ENCODE measurements around the gene RIMS4. TPM values are rescaled to one million over a fixed set of nuclear protein-coding genes. Genes with fewer than 3 reads are reported as not detected.

Gene RIMS4
- total RNA-seq, 1 donor from 2014 or later = not detected

GRCh38 chr20:44743916-44744655 is 66.3 kb downstream of the RIMS4 start:
- DNase-seq (ENCODE audit: low read depth, low spot score) = no peak

- DNase-seq (ENCODE audit: low read depth, low spot score) = no peak
Measured at GRCh38 chr20:44743080-44743701, 67.2 kb downstream of the RIMS4 start.

- DNase-seq (ENCODE audit: low read depth, low spot score) = no peak
Measured at GRCh38 chr20:44742304-44743079, 67.9 kb downstream of the RIMS4 start.

- DNase-seq (ENCODE audit: low read depth, low spot score) = no peak
Measured at GRCh38 chr20:44739942-44740341, 70.4 kb downstream of the RIMS4 start.

GRCh38 chr20:44738813-44739477 is 71.4 kb downstream of the RIMS4 start:
- no peak for DNase-seq (ENCODE audit: low read depth, low spot score)

GRCh38 chr20:44737116-44737515 is 73.2 kb downstream of the RIMS4 start:
- no peak for DNase-seq (ENCODE audit: low read depth, low spot score)

GRCh38 chr20:44736170-44737021 is 74.0 kb downstream of the RIMS4 start:
- DNase-seq (ENCODE audit: low read depth, low spot score) = peak; percentile 63

- no peak for DNase-seq (ENCODE audit: low read depth, low spot score)
Measured at GRCh38 chr20:44735816-44736169, 74.6 kb downstream of the RIMS4 start.

GRCh38 chr20:44734938-44735337 is 75.4 kb downstream of the RIMS4 start:
- no peak for DNase-seq (ENCODE audit: low read depth, low spot score)

GRCh38 chr20:44733341-44734069 is 76.8 kb downstream of the RIMS4 start:
- no peak for DNase-seq (ENCODE audit: low read depth, low spot score)

GRCh38 chr20:44732327-44732726 is 78.0 kb downstream of the RIMS4 start:
- no peak for DNase-seq (ENCODE audit: low read depth, low spot score)

GRCh38 chr20:44731657-44732056 is 78.7 kb downstream of the RIMS4 start:
- DNase-seq (ENCODE audit: low read depth, low spot score) = no peak

- peak; percentile 88 for DNase-seq (ENCODE audit: low read depth, low spot score)
Measured at GRCh38 chr20:44730441-44730840, 79.9 kb downstream of the RIMS4 start.

- peak; percentile 46 for DNase-seq (ENCODE audit: low read depth, low spot score)
Measured at GRCh38 chr20:44728801-44729443, 81.4 kb downstream of the RIMS4 start.

- no peak for DNase-seq (ENCODE audit: low read depth, low spot score)
Measured at GRCh38 chr20:44727651-44728050, 82.7 kb downstream of the RIMS4 start.

- no peak for DNase-seq (ENCODE audit: low read depth, low spot score)
Measured at GRCh38 chr20:44727039-44727438, 83.3 kb downstream of the RIMS4 start.

GRCh38 chr20:44725837-44726236 is 84.5 kb downstream of the RIMS4 start:
- DNase-seq (ENCODE audit: low read depth, low spot score) = no peak

GRCh38 chr20:44724423-44725091 is 85.8 kb downstream of the RIMS4 start:
- no peak for DNase-seq (ENCODE audit: low read depth, low spot score)

- no peak for DNase-seq (ENCODE audit: low read depth, low spot score)
Measured at GRCh38 chr20:44723798-44724362, 86.5 kb downstream of the RIMS4 start.

All from pulmonary artery endothelial cell (primary cell).